ENCODE results near the gene ACOXL.
A peak's percentile ranks its signal among the peaks of the same experiment; 100 is the strongest.
"Not testable (repeated sequence)": the region's sequence is repeated elsewhere in the genome, so short reads cannot be mapped to it uniquely, and the experiment has no call there.

ACOXL gene

GRCh38 chr2:110732422-110733413, at the start of gene ACOXL:
Gene ACOXL, plus strand, starts transcription at chr2:110732573. Its CDS starts 35,817 bp downstream, at chr2:110768390.
- DNase-seq = peak; percentile 24

- no peak for DNase-seq
Measured at GRCh38 chr2:110682872-110683271, 49.5 kb upstream of the ACOXL start.

GRCh38 chr2:110687775-110688484, 44.4 kb upstream of the ACOXL start:
- DNase-seq = not testable (repeated sequence)

GRCh38 chr2:110688594-110689091, 43.7 kb upstream of the ACOXL start:
- no peak for DNase-seq

GRCh38 chr2:110690083-110690965, 42.0 kb upstream of the ACOXL start:
- DNase-seq = no peak

GRCh38 chr2:110691612-110692258, 40.6 kb upstream of the ACOXL start:
- DNase-seq = no peak

- DNase-seq = not testable (repeated sequence)
Measured at GRCh38 chr2:110695146-110695898, 37.1 kb upstream of the ACOXL start.

- DNase-seq = not testable (repeated sequence)
Measured at GRCh38 chr2:110698253-110698652, 34.1 kb upstream of the ACOXL start.

- DNase-seq = no peak
Measured at GRCh38 chr2:110702514-110703380, 29.6 kb upstream of the ACOXL start.

- no peak for DNase-seq
Measured at GRCh38 chr2:110707386-110707965, 24.9 kb upstream of the ACOXL start.

- DNase-seq = no peak
Measured at GRCh38 chr2:110708455-110708854, 23.9 kb upstream of the ACOXL start.

GRCh38 chr2:110712737-110713136, 19.6 kb upstream of the ACOXL start:
- no peak for DNase-seq

GRCh38 chr2:110713513-110714362, 18.6 kb upstream of the ACOXL start:
- no peak for DNase-seq

- no peak for DNase-seq
Measured at GRCh38 chr2:110714452-110715224, 17.7 kb upstream of the ACOXL start.

- DNase-seq = no peak
Measured at GRCh38 chr2:110716959-110717645, 15.3 kb upstream of the ACOXL start.

GRCh38 chr2:110717734-110718133, 14.6 kb upstream of the ACOXL start:
- DNase-seq = no peak

- no peak for DNase-seq
Measured at GRCh38 chr2:110718382-110718781, 14.0 kb upstream of the ACOXL start.

Measured in activated naive CD4-positive, alpha-beta T cell treated with anti-CD3 and anti-CD28 coated beads, Interleukin-2, amount 50 U/mL, for 16 hours (primary cell).